OCI-LY7 (cell line): ENCODE data around the gene METTL21C.

Source experiments
- EZH2phosphoT487 ChIP-seq: fragments of 200-600 bp; sonication (generic); IDR thresholded peaks from 2 replicates; pipeline ENCODE4 v1.6.1; 2018; ENCODE audit warnings: low read depth, borderline replicate concordance, mild to moderate bottlenecking, mixed run types, antibody characterized with exemption, low read length, moderate library complexity, mixed read lengths
- TF ChIP-seq, protein P1 (sequence below): fragments of 200-600 bp; sonication (generic); conservative IDR thresholded peaks from 2 replicates; pipeline ENCODE4 v1.5.1; 2014; ENCODE audit warnings: mild to moderate bottlenecking, antibody characterized with exemption, low read length, moderate library complexity, mixed read lengths

DNA sequence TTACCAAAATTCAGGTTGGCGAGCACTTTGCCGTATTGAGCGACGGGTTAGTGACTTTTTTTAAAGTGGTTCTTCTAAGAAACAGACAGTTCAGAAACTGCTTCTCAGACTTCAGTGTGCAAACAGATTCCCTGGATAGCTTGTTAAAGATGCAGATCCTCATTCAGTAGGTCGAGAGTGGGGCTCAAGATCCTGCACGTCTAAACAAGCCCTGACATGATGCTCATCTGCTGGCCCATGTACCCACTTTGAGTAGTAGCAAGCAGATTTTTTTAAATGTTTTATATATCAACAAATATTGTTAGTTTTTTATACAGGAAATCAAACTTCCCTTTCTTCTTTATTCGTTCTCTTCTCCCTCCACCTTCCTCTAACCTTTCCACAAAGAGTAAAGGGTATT, 7.3 kb downstream of the METTL21C start:
- TF ChIP-seq, protein P1, sequence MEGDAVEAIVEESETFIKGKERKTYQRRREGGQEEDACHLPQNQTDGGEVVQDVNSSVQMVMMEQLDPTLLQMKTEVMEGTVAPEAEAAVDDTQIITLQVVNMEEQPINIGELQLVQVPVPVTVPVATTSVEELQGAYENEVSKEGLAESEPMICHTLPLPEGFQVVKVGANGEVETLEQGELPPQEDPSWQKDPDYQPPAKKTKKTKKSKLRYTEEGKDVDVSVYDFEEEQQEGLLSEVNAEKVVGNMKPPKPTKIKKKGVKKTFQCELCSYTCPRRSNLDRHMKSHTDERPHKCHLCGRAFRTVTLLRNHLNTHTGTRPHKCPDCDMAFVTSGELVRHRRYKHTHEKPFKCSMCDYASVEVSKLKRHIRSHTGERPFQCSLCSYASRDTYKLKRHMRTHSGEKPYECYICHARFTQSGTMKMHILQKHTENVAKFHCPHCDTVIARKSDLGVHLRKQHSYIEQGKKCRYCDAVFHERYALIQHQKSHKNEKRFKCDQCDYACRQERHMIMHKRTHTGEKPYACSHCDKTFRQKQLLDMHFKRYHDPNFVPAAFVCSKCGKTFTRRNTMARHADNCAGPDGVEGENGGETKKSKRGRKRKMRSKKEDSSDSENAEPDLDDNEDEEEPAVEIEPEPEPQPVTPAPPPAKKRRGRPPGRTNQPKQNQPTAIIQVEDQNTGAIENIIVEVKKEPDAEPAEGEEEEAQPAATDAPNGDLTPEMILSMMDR: no peak
- no peak for TF ChIP-seq EZH2phosphoT487
